HEK293 (cell line): ENCODE data around the gene MLXIPL.

Source experiments
- CTCF ChIP-seq: fragments of 450-650 bp; formaldehyde crosslinking; IDR thresholded peaks from 2 replicates; pipeline ENCODE4 v1.5.1; 2016; ENCODE audit warnings: missing biosample characterization, missing genetic modification characterization
- SETDB1 ChIP-seq: IDR thresholded peaks from one replicate; pipeline ENCODE4 v1.6.1; 2017; ENCODE audit warnings: mild to moderate bottlenecking, low read length, moderate library complexity, mixed read lengths; ENCODE audit not compliant: insufficient read length
- ZNF10 ChIP-seq: fragments of 450-650 bp; formaldehyde crosslinking; IDR thresholded peaks from 2 replicates; pipeline ENCODE4 v1.5.1; 2017; ENCODE audit warnings: missing biosample characterization, missing genetic modification characterization
- ZNF114 ChIP-seq: fragments of 450-650 bp; formaldehyde crosslinking; IDR thresholded peaks from 2 replicates; pipeline ENCODE4 v1.5.0; 2017; ENCODE audit warnings: missing biosample characterization, missing genetic modification characterization
- ZNF404 ChIP-seq: fragments of 450-650 bp; formaldehyde crosslinking; IDR thresholded peaks from 2 replicates; pipeline ENCODE4 v1.5.1; 2017; ENCODE audit warnings: missing biosample characterization, missing genetic modification characterization
- TF ChIP-seq, protein P1 (sequence below): fragments of 450-650 bp; formaldehyde crosslinking; IDR thresholded peaks from 2 replicates; pipeline ENCODE4 v1.5.1; 2016; ENCODE audit warnings: missing biosample characterization, missing genetic modification characterization
- TF ChIP-seq, protein P2 (sequence below): fragments of 450-650 bp; formaldehyde crosslinking; IDR thresholded peaks from 2 replicates; pipeline ENCODE4 v1.5.1; 2017; ENCODE audit warnings: missing biosample characterization, mild to moderate bottlenecking, missing genetic modification characterization, moderate library complexity

DNA sequence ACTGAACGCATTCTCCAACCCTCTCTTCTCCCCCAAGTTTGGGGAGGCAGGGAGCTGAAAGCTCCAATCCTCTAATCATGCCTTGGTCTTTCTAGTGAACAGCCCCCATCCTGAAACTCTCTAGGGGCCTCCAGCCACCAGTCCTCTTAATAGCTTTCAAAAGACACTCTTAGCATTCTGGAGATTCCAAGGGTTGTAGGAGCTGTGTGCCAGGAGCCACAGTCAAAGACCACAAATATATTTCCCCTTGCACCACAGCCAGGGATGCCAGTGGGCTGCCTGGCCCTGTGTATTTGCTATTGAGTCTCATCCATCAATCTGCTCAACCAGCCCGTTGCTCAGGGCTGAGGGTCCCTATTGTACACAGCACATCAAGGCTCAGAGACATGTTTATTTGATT lies 18.5 kb upstream of the MLXIPL start:
- TF ChIP-seq, protein P1, sequence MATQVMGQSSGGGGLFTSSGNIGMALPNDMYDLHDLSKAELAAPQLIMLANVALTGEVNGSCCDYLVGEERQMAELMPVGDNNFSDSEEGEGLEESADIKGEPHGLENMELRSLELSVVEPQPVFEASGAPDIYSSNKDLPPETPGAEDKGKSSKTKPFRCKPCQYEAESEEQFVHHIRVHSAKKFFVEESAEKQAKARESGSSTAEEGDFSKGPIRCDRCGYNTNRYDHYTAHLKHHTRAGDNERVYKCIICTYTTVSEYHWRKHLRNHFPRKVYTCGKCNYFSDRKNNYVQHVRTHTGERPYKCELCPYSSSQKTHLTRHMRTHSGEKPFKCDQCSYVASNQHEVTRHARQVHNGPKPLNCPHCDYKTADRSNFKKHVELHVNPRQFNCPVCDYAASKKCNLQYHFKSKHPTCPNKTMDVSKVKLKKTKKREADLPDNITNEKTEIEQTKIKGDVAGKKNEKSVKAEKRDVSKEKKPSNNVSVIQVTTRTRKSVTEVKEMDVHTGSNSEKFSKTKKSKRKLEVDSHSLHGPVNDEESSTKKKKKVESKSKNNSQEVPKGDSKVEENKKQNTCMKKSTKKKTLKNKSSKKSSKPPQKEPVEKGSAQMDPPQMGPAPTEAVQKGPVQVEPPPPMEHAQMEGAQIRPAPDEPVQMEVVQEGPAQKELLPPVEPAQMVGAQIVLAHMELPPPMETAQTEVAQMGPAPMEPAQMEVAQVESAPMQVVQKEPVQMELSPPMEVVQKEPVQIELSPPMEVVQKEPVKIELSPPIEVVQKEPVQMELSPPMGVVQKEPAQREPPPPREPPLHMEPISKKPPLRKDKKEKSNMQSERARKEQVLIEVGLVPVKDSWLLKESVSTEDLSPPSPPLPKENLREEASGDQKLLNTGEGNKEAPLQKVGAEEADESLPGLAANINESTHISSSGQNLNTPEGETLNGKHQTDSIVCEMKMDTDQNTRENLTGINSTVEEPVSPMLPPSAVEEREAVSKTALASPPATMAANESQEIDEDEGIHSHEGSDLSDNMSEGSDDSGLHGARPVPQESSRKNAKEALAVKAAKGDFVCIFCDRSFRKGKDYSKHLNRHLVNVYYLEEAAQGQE (tag by site-specific recombination): no peak
- no peak for TF ChIP-seq CTCF (tag by site-specific recombination)
- no peak for TF ChIP-seq SETDB1
- TF ChIP-seq, protein P2, sequence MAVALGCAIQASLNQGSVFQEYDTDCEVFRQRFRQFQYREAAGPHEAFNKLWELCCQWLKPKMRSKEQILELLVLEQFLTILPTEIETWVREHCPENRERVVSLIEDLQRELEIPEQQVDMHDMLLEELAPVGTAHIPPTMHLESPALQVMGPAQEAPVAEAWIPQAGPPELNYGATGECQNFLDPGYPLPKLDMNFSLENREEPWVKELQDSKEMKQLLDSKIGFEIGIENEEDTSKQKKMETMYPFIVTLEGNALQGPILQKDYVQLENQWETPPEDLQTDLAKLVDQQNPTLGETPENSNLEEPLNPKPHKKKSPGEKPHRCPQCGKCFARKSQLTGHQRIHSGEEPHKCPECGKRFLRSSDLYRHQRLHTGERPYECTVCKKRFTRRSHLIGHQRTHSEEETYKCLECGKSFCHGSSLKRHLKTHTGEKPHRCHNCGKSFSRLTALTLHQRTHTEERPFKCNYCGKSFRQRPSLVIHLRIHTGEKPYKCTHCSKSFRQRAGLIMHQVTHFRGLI: no peak
- no peak for TF ChIP-seq ZNF404
- TF ChIP-seq ZNF114 (tag by site-specific recombination): no peak
- TF ChIP-seq ZNF10 (tag by site-specific recombination): no peak
